Measurements from ENCODE around the gene CEP104. TPM values are rescaled to one million over a fixed set of nuclear protein-coding genes. Genes with fewer than 3 reads are reported as not detected.

CEP104 gene
- total and polyA plus RNA-seq, 10 of the 15 experiments (the other 5 are each of a cell fraction or from before 2014, with no cell fraction given) = 7.2 to 34.8 (median 19.3) TPM

- Histone ChIP-seq H4K20me1 (ENCODE audit: control insufficient read depth, insufficient read depth) (no peaks in the 10 kb centered on the region), H3K4me3 (no peak overlapping the region), H3K27ac (ENCODE audit: control insufficient read depth, insufficient read depth) (no peak overlapping the region), H3K36me3 (ENCODE audit: control insufficient read depth in 2 of 2, insufficient read depth in 2 of 2, low read length in 1 of 2) (no peaks in the 10 kb centered on the region), H3K9me3 (replicated peaks; ENCODE audit: control insufficient read depth, insufficient read depth, low read length) (no peaks in the 10 kb centered on the region), H3K27me3 (replicated peaks in 1 of 2; ENCODE audit: control insufficient read depth in 2 of 2, insufficient read depth in 2 of 2, low read length in 1 of 2) (no peaks in the 10 kb centered on the region; a peak in 1 of 4 replicates), H3K4me1 (ENCODE audit: control insufficient read depth, insufficient read depth, low read length) (peaks cover 6% of the 10 kb centered on the region; the same call in 1 of the 2 replicates), H3K4me2 (ENCODE audit: control insufficient read depth, insufficient read depth) (no peak overlapping the region), H3K9ac (ENCODE audit: control insufficient read depth, insufficient read depth, low read length) (no peak overlapping the region), H2AFZ (ENCODE audit: control insufficient read depth, low read depth, low read length) (no peak overlapping the region), H3K79me2 (ENCODE audit: control insufficient read depth, insufficient read depth, low read length) (no peaks in the 10 kb centered on the region)
- DNase-seq (ENCODE audit: low read depth, low spot score) (no peak), ATAC-seq (no peak), FAIRE-seq (no peak)
- intact Hi-C loops (cut with micrococcal nuclease; ENCODE audit: unreplicated experiment) = no loop called here
- ChIA-PET RAD21 (ENCODE audit: unreplicated experiment) (no interaction called here), SMC1A (ENCODE audit: uncharacterized antibody, unreplicated experiment) (no interaction called here), POLR2A (no interaction called here), CTCF (no interaction called here)
- TF ChIP-seq SPI1 (IDR thresholded peaks at IDR 0.05; ENCODE audit: borderline replicate concordance, insufficient read depth, low read depth, low read length) = no peak
- TF ChIP-seq ZBTB11 (CRISPR knock-in tag; IDR thresholded peaks at IDR 0.05) = no peak
- TF ChIP-seq, protein P1, sequence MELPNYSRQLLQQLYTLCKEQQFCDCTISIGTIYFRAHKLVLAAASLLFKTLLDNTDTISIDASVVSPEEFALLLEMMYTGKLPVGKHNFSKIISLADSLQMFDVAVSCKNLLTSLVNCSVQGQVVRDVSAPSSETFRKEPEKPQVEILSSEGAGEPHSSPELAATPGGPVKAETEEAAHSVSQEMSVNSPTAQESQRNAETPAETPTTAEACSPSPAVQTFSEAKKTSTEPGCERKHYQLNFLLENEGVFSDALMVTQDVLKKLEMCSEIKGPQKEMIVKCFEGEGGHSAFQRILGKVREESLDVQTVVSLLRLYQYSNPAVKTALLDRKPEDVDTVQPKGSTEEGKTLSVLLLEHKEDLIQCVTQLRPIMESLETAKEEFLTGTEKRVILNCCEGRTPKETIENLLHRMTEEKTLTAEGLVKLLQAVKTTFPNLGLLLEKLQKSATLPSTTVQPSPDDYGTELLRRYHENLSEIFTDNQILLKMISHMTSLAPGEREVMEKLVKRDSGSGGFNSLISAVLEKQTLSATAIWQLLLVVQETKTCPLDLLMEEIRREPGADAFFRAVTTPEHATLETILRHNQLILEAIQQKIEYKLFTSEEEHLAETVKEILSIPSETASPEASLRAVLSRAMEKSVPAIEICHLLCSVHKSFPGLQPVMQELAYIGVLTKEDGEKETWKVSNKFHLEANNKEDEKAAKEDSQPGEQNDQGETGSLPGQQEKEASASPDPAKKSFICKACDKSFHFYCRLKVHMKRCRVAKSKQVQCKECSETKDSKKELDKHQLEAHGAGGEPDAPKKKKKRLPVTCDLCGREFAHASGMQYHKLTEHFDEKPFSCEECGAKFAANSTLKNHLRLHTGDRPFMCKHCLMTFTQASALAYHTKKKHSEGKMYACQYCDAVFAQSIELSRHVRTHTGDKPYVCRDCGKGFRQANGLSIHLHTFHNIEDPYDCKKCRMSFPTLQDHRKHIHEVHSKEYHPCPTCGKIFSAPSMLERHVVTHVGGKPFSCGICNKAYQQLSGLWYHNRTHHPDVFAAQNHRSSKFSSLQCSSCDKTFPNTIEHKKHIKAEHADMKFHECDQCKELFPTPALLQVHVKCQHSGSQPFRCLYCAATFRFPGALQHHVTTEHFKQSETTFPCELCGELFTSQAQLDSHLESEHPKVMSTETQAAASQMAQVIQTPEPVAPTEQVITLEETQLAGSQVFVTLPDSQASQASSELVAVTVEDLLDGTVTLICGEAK (IDR thresholded peaks at IDR 0.05; ENCODE audit: borderline replicate concordance) = no peak
- TF ChIP-seq TBL1XR1 (IDR thresholded peaks at IDR 0.05; ENCODE audit: low read depth, low read length) = no peak
- TF ChIP-seq SRF (IDR thresholded peaks at IDR 0.05; ENCODE audit: low read depth in 2 of 2, low read length in 2 of 2) = no peak
- TF ChIP-seq NR2F1 (conservative IDR thresholded peaks at IDR 0.05) = no peak
- no peak for TF ChIP-seq SUZ12 (IDR thresholded peaks at IDR 0.05; ENCODE audit: unreplicated experiment)
- TF ChIP-seq RCOR1 (conservative IDR thresholded peaks at IDR 0.05; ENCODE audit: low read depth, low read length) = no peak
- TF ChIP-seq ZNF384 (IDR thresholded peaks at IDR 0.05; ENCODE audit: borderline replicate concordance, low read depth, low read length) = no peak
- no peak for TF ChIP-seq MAX (IDR thresholded peaks at IDR 0.05; ENCODE audit: low read depth, low read length)
- TF ChIP-seq YBX1 (IDR thresholded peaks at IDR 0.05) = no peak
- TF ChIP-seq HDAC2 (IDR thresholded peaks at IDR 0.05) = no peak
- BruUV-seq (replicated peaks) = no TSS peak
- in situ Hi-C loops (cut with MboI) = no loop called here
- 55% methylated on average over 16 of the region's 16 CpGs for WGBS (ENCODE audit: insufficient coverage, insufficient replicate concordance, low lambda C conversion rate, missing lambda C conversion rate)
Observed at GRCh38 chr1:3770047-3770765, 86.8 kb downstream of the CEP104 start.
